SHP77 (cell line): ENCODE measurements around the gene CDYL.

Experiments
- DNase-seq, 2 experiments: peaks; one replicate each; lab custom pipeline; 2025; lab: John Stamatoyannopoulos, UW

The CDYL gene

GRCh38 chr6:4884646-4885340, 108.6 kb downstream of the CDYL start:
- no peak for DNase-seq

GRCh38 chr6:4885341-4885933, 109.2 kb downstream of the CDYL start:
- no peak for DNase-seq

- no peak for DNase-seq
Measured at GRCh38 chr6:4888841-4889240, 112.6 kb downstream of the CDYL start.

- DNase-seq: no peak
Measured at GRCh38 chr6:4889701-4890100, 113.5 kb downstream of the CDYL start.

GRCh38 chr6:4890191-4890590, 114.0 kb downstream of the CDYL start:
- no peak for DNase-seq

DNA sequence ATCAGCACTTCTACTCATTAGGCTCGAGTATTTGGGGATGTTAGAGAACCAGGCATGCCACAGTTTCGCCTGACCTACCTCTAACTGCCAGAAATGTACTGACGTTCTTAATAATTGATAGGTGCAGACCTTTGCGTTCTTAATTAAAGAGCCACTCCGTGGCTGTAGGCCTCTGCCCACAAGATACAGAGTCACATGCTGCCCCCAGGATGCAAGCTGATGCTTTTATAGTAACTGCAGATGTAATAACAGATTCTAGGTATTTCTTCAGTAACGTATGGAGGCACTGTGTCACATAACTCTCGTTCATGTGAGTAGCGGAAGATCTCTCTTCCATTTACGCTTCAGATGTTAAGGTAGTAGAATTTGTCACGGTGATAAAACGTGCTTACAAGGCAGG, 114.4 kb downstream of the CDYL start:
- no peak for DNase-seq

- no peak for DNase-seq
Measured at GRCh38 chr6:4891141-4891540, 114.9 kb downstream of the CDYL start.

GRCh38 chr6:4892785-4893485, 116.7 kb downstream of the CDYL start:
- no peak for DNase-seq

GRCh38 chr6:4894049-4894448, 117.8 kb downstream of the CDYL start:
- DNase-seq: no peak

GRCh38 chr6:4895971-4896370, 119.8 kb downstream of the CDYL start:
- DNase-seq: no peak

DNA sequence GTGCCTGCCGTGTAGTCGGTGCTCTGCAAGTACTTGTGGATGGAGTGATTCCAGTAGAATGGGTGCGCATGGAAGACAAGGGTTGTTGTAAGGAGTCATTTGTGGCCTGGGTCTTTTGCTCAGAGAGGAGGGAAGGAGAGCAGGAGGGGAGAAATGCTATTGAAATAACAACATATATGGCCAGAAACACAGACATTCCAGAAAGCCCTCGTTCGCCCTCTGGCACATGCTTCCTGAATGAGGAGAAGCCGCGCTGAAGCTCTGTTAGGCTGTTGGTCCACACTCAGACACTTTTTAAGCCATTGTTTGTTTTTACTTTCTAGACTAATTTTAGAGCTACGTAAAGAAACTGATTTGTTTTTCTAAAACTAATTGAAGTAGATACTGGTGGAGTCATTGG, 120.2 kb downstream of the CDYL start:
- no peak for DNase-seq

GRCh38 chr6:4899249-4900034, 123.2 kb downstream of the CDYL start:
- DNase-seq: no peak

GRCh38 chr6:4901386-4902061, 125.3 kb downstream of the CDYL start:
- no peak for DNase-seq

- no peak for DNase-seq
Measured at GRCh38 chr6:4902363-4902762, 126.2 kb downstream of the CDYL start.

DNA sequence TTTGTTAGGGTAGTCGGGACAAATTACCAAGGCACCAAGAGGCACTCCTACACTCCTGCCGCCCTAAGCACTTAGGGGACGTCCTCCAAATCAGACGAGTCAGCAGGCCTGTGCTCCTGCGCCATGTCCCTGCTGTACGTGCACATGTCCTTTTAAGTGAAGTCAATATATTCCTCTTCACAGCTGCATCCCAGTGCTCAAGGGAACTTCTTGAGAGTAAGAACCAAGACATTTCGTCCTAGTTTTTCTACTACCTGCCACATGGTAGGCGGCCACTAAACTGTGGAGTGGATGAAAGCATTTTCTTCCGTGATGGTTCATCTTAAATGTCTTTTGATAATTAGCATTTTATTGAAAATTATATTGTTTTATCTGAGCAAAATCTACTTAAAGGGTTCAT, 126.9 kb downstream of the CDYL start:
- no peak for DNase-seq

DNA sequence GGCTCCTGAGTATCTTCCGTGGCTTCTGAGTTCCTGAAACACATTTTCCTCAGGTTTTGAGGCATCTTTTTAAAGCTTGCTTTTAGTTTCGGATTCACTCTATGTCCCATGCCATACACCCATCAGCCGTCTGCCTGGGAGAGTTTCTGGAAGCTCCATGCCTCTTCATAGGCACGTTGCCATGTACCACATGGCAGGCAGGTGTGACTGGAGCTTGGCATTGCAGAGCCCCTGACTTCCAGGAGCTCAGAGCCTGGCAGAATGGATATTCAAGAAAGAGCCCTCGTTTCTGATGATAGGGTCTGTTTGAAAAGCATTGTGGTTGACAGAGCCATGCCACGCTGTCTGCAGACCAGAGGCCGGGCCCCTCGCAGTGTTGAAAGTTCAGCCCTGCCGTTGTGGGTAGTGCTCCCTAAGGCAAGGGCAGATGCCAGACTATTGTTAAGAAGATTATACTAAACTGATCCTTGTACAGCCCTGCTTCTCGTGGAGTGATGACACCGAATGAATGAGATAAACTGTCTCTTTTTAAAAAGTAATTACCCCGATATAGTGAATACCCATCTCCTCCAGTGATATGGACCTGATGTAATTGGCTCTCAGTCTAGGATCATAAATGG, 127.7 kb downstream of the CDYL start:
- no peak for DNase-seq

DNA sequence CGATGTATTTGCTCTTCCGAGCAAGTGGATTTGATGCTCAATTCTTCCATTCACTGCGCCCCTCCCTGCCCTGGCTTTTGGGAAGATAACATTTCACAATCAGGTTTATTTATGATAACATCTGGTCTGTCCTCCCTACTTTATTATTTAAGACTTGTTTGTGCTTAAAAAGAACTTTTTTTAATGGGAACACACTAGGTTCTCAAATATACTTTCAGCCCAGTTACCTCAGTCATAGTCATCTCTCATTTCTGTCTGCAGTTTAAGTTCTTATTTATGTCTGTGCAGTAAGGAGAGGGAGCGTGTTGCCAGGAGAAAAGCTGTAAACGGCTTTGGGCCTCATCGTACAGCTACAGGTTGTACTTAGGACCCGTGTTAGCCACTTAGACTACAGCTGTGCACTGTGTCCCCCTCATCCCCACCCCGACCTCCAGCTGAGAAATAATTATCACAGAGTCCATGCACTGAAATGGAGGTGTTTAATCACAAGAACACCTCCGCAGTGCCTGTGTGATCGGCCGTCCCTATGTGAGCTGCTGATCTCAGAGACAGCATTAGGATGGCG, 128.3 kb downstream of the CDYL start:
- DNase-seq: no peak

DNA sequence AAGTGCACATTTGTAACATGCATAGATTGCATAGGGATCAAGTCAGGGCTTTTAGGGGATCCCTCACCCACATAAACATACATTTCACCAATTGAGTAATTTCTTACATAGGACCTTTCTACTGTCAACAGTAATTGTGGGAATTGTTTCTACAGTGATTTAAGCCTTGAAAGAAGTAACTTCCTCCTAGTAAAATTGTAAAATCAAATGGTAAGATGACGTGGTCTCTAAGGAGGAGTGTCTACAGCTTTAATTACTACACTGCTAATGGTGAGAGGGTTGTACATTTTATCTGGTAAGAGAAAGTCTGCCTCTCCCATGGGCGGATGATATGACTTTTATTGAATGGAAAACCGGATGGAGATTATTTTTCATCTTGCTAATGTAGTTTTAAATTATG, 129.6 kb downstream of the CDYL start:
- DNase-seq: no peak

DNA sequence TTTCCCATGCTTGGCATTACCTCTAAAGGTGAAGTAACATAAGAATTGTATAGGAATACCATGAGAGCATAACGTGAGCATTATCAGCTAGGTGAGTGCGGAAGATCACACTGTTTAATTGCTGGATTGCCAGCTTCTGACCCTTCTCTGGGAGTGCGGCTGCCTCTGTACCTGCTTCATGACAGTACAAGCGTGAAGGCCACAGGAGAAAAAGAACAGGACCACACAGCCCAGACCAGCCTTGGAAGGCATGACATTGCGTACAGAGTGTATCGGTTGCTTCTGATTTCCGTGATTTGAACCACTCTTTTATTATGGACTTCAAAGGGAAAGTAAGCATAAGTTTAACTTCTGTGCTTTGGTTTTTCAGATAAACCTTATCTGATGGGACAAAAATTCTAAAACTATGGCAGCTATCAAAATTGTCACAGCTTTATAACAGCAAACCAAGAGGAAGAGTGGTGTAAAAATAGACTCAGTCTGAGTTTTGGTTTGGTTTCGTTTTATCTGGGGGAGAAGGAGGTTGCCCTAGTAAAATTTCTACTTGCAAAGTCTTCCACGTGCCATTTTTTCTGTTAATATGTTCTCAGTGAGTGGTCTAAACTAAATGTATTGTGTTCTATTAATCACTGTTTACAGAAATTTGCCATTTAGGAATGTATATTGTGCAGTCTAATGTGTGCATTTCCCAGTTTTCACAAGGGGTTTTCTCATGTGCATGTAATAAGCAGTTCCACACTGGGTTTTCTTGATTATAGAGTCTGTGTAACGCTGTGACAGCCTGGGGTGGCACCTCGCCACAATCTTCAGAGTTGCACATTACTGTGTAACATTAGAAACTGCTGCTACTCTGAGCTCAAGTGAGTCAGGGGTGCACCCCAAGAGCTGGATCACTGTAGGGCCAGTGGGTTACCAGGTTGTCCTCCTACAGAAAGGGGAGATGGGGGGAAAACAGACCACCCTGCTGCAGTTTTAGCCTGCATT, 130.4 kb downstream of the CDYL start:
- DNase-seq: no peak

GRCh38 chr6:4907602-4908001, 131.4 kb downstream of the CDYL start:
- no peak for DNase-seq
